GM23338 (cell line): ENCODE measurements around the gene ABCA7.

Experiments used
- EZH2 ChIP-seq: fragments of 200-600 bp; sonication (generic); IDR thresholded peaks from one replicate; pipeline ENCODE4 v1.8.0; 2017; ENCODE audit warnings: antibody characterized with exemption, mild to moderate bottlenecking, low read depth; ENCODE audit not compliant: unreplicated experiment
- EZH2phosphoT487 ChIP-seq: fragments of 200-600 bp; sonication (generic); IDR thresholded peaks from one replicate; pipeline ENCODE4 v1.8.1; 2018; ENCODE audit warnings: antibody characterized with exemption; ENCODE audit not compliant: unreplicated experiment
- TF ChIP-seq, protein P1 (sequence below): IDR thresholded peaks from one replicate; pipeline ENCODE4 v1.6.1; 2018; ENCODE audit warnings: antibody characterized with exemption; ENCODE audit not compliant: unreplicated experiment
- TF ChIP-seq, protein P2 (sequence below), 2 experiments: fragments of 200-600 bp in 1 of 2; sonication (generic) in 1 of 2; conservative IDR thresholded peaks; 2 replicates each; pipeline versions ENCODE4 v1.5.1 to v1.6.1; 2016 to 2017; ENCODE audit warnings: antibody characterized with exemption in 2 of 2, low read depth in 2 of 2, mild to moderate bottlenecking in 2 of 2, moderate library complexity in 1 of 2

DNA sequence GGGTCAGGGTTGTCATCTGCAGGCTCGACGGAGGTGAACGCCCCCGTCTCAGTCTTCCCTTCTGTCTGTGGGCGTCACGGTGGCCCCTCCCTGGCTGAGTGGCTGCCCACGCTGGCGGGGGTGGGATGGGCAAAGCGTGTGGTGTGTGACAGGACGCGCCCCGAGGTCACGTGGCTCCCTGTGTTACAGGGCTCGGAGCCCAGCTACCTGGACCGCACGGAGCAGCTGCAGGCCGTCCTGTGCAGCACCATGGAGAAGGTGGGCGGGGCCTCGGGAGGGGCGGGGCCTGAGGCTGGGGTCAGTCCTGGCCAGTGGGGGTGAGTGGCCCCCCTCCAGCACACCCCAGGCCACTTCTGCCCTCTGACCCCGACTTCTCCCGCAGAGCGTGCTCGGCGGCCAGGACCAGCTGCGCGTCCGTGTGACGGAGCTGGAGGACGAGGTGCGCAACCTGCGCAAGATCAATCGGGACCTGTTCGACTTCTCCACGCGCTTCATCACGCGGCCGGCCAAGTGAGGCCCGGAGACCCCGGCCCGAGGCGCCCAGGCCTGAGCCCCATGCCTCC is 46.0 kb upstream of the ABCA7 start:
- TF ChIP-seq, protein P1, sequence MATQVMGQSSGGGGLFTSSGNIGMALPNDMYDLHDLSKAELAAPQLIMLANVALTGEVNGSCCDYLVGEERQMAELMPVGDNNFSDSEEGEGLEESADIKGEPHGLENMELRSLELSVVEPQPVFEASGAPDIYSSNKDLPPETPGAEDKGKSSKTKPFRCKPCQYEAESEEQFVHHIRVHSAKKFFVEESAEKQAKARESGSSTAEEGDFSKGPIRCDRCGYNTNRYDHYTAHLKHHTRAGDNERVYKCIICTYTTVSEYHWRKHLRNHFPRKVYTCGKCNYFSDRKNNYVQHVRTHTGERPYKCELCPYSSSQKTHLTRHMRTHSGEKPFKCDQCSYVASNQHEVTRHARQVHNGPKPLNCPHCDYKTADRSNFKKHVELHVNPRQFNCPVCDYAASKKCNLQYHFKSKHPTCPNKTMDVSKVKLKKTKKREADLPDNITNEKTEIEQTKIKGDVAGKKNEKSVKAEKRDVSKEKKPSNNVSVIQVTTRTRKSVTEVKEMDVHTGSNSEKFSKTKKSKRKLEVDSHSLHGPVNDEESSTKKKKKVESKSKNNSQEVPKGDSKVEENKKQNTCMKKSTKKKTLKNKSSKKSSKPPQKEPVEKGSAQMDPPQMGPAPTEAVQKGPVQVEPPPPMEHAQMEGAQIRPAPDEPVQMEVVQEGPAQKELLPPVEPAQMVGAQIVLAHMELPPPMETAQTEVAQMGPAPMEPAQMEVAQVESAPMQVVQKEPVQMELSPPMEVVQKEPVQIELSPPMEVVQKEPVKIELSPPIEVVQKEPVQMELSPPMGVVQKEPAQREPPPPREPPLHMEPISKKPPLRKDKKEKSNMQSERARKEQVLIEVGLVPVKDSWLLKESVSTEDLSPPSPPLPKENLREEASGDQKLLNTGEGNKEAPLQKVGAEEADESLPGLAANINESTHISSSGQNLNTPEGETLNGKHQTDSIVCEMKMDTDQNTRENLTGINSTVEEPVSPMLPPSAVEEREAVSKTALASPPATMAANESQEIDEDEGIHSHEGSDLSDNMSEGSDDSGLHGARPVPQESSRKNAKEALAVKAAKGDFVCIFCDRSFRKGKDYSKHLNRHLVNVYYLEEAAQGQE, result no peak
- TF ChIP-seq, protein P2, sequence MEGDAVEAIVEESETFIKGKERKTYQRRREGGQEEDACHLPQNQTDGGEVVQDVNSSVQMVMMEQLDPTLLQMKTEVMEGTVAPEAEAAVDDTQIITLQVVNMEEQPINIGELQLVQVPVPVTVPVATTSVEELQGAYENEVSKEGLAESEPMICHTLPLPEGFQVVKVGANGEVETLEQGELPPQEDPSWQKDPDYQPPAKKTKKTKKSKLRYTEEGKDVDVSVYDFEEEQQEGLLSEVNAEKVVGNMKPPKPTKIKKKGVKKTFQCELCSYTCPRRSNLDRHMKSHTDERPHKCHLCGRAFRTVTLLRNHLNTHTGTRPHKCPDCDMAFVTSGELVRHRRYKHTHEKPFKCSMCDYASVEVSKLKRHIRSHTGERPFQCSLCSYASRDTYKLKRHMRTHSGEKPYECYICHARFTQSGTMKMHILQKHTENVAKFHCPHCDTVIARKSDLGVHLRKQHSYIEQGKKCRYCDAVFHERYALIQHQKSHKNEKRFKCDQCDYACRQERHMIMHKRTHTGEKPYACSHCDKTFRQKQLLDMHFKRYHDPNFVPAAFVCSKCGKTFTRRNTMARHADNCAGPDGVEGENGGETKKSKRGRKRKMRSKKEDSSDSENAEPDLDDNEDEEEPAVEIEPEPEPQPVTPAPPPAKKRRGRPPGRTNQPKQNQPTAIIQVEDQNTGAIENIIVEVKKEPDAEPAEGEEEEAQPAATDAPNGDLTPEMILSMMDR (conservative IDR thresholded peaks at IDR 0.05; ENCODE audit: low read depth in 2 of 2), result no peak
- TF ChIP-seq EZH2phosphoT487, result no peak
- TF ChIP-seq EZH2, result no peak
